Loucy (cell line): Measurements from ENCODE around the gene GDPD5.

Experiments
- EZH2phosphoT487 ChIP-seq: fragments of 200-600 bp; IDR thresholded peaks from 2 replicates; pipeline ENCODE4 v1.6.1; 2018; ENCODE audit warnings: antibody characterized with exemption, mild to moderate bottlenecking, moderate library complexity, borderline replicate concordance
- TF ChIP-seq, protein P1 (sequence below): fragments of 200-600 bp; sonication (generic); conservative IDR thresholded peaks from 2 replicates; pipeline ENCODE4 v1.5.1; 2014; ENCODE audit warnings: mild to moderate bottlenecking, antibody characterized with exemption, low read length

GRCh38 chr11:75554258-75555022, 28.7 kb upstream of the GDPD5 start:
- TF ChIP-seq, protein P1, sequence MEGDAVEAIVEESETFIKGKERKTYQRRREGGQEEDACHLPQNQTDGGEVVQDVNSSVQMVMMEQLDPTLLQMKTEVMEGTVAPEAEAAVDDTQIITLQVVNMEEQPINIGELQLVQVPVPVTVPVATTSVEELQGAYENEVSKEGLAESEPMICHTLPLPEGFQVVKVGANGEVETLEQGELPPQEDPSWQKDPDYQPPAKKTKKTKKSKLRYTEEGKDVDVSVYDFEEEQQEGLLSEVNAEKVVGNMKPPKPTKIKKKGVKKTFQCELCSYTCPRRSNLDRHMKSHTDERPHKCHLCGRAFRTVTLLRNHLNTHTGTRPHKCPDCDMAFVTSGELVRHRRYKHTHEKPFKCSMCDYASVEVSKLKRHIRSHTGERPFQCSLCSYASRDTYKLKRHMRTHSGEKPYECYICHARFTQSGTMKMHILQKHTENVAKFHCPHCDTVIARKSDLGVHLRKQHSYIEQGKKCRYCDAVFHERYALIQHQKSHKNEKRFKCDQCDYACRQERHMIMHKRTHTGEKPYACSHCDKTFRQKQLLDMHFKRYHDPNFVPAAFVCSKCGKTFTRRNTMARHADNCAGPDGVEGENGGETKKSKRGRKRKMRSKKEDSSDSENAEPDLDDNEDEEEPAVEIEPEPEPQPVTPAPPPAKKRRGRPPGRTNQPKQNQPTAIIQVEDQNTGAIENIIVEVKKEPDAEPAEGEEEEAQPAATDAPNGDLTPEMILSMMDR, result no peak
- no peak for TF ChIP-seq EZH2phosphoT487
